Kidney glomerular epithelial cell (primary cell): ENCODE data around the gene CEBPA.
A peak's percentile ranks its signal among the peaks of the same experiment; 100 is the strongest.
"Not testable (repeated sequence)": the region's sequence is repeated elsewhere in the genome, so short reads cannot be mapped to it uniquely, and the experiment has no call there.

Source experiments
- DNase-seq: peaks from one replicate; lab custom pipeline; 2025; lab: John Stamatoyannopoulos, UW

The CEBPA gene

DNA sequence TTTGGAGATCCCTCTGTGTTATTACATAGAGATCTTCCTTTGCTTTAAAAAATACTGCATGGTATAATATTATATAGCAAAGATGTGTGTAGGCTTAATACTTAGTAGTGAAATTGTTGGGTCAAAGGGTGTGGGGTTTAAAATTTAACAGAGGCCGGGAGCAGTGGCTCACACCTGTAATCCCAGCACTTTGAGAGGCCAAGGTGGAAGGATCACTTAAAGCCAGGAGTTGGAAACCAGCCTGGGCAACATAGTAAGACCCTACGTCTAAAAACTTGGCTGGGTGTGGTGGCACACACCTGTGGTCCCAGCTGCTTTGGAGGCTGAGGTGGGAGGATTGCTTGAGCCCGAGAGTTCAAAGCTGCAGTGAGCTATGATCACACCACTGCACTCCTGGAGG is 22.3 kb upstream of the CEBPA start:
- DNase-seq: no peak

DNA sequence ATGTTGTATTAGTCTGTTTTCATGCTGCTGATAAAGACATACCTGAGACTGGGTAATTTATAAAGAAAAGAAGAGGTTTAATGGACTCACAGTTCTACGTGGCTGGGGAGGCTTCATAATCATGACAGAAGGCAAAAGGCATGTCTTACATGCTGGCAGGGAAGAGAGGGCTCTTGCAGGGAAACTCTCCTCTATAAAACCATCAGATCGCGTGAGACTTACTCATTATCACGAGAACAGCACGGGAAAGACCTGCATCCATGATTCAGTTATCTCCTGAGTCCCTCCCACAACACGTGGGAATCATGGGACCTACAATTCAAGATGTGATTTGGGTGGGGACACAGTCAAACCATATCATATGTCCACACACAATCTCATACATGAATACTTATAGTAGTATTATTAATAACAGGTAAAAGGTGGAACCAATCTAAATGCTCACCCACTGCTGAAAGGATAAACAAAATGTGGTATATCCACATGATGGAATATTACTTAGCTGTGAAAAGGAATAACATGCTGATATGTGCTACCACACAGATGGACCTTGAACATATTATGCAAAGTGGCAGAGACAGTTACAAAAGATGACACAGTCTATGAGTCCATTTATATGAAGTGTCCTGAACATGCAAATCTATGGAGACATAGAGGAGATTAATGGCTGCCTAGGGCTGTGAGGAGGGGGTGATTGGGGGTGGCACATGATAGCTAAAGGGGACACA is 20.9 kb upstream of the CEBPA start:
- no peak for DNase-seq

DNA sequence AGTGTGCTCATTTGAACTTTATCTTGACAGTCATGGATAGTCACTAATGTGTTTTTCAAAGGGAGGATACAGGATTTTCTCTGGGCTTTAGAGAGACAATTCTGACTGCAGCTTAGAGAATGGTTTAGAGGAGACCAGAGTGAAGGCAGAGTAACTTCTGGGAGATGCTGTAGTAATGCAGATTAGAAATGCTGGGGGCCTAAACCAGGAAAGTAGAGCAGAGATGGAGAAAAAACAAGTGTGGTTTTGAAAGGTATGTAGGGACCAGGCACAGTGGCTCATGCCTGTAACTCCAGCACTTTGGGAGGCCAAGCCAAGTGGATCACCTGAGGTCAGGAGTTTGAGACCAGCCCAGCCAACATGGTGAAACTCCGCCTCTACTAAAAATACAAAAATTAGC is 18.3 kb upstream of the CEBPA start:
- DNase-seq: no peak

DNA sequence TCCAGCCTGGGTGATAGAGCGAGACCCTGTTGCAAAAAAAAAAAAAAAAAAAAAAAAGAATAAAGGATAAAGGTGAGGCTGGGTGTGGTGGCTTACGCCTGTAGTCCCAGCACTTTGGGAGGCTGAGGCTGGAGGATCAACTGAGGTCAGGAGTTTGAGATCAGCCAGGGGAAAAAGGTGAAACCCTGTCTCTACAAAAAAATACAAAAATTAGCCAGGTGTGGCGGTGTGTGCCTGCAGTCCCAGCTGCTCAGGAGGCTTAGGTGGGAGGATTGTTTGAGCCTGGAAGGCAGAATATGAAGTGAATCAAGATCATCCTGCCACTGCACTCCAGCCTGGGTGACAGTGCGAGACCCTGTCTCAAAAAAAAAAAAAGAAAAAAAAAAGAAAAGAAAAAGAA is 15.7 kb upstream of the CEBPA start:
- DNase-seq: not testable (repeated sequence)

DNA sequence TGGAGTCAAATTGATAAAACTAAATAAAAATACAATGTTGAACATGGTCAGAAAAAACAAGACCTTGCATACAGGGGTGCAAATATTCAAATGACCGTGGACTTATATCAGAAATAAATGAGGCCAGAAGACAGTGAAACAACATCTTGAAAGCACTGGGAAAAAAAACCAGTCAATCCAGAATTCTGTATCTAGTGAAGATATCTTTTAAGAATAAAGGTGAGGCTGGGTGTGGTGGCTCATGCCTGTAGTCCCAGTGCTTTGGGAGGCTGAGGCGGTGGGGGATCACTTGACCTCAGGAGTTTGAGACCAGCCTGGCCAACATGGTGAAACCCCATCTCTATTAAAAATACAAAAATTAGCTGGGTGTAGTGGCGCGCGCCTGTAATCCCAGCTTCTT is 15.2 kb upstream of the CEBPA start:
- no peak for DNase-seq

DNA sequence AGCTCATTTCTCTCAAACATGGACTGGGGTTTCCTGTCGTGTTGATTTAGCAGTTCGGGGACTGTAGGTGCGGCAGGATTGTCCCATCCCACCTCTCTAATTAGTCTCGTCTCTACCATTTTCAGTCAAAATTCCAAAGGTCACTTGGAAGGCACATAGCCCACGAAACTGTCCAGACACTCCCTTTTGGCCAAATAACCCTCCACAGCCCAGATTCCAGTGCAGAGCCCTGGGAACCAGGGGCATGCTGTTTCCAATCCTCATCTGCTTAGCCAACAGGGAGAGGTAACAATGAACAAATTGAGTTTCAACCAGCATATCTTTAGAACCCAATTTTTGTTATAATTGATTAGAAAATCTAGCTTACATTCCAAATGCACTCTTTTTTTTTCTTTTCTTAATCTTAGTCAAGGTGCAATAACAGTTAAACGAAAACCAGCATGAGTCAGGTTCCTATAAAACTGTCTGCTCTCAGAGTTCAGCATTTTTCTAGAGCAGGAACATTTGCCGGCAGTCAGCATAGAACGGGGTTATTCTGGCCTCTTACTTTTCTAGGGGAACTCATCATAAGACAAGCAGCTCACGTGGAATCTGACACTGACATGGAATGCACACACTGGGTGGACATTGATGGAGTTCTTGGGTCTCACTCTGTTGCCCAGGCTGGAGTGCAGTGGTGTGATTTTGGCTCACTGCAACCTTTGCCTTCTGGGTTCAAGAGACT is 14.4 kb upstream of the CEBPA start:
- no peak for DNase-seq

DNA sequence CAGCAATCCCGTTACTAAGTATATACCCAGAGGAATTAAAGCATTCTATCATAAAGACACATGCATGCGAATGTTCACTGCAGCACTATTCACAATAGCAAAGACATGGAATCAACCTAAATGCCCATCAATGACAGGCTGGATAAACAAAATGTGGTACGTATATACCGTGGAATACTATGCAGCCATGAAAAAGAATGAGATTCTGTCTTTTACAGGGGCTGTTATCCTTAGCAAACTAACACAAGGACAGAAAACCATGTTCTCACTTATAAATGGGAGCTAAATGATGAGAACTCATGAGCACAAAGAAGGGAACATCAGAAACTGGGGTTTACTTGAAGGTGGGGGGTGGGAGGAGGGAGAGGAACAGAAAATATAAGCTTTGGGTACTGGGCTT is 10.5 kb upstream of the CEBPA start:
- DNase-seq: not testable (repeated sequence)

DNA sequence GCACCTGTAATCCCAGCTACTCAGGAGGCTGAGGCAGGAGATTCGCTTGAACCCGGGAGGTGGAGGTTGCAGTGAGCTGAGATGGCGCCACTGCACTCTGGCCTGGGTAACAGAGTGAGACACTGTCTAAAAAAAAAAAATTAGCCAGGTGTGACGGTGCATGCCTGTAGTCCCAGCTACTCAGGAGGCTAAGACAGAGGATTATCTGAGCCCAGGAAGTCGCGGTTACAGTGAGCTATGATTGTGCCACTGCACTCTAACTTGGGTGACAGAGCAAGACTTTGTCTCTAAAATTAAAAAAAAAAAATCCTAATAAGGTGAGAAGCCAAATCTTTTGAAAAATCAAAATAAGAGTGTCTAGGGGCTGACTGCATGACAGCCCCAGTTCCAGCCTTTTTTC is 9.7 kb upstream of the CEBPA start:
- no peak for DNase-seq

DNA sequence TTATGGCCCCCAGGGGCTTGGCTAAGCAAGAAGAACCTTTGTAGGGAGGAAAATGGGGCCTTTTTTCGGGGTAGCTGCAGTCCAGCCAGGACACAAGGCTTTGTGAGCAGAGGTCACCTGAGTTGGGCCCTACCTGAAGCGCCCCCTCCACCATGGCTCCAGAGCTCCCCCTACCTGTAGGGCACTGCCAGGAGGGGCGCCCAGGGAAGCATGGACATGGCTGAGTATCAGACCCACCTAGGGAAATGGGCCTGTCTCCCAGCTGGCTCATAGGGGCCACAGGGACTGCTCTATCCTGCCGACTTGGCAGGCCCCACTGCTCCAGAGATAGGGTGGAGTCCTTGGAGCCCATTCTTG is 9.0 kb upstream of the CEBPA start:
- no peak for DNase-seq

DNA sequence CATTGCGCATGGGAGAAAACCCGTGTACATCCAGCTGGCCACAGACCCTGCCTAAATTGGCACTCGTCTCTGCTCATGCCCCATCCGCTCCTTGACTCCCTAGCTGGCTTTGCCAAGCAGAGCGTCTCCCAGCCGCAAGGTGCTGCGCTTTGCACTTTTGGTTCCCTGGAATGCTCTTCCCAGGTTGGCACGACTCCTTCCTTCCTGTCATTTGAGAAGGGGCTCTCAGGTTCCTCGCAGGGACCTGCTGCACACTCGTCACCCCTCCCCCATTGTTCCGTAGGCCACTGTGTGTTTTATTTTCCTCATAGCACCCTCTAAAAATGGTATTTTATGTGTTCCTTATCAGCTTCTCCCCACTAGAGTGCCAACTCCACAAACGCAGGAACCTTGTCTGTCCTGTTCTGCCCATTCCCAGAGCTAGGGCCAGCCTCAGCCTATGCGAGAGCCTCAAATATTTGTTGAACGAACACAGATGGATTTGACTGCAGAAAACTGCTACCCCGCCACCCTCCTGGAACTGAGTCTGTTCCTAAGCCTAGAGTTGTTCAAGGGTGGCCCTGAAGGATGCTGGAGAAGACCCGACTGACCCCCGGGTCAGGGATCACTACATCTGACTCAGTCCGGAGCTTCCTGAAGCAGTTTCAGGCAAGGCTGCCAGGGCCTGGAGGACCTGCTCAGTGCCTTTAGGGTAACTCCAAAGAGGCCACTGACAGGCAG is 8.4 kb upstream of the CEBPA start:
- no peak for DNase-seq

DNA sequence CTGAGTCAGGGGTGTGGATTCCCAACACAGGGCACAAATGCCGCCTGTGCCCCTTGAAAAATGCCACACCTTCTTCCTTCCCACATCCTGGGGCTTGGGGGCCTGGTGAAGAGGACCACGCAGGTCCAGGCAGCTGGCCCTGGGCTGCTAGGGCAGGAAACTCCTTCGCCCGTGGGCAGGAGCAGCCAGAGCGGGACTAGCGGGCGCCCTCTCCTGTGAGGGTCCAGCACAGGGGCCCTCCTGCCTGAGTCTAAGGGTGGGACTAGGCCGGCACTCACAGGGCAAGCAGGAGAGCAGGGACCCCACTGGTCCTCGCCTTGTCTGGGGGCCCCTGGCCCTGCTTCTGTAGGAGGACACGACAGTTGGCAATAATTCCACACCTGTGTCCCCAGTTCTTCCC is 7.5 kb upstream of the CEBPA start:
- DNase-seq: no peak

DNA sequence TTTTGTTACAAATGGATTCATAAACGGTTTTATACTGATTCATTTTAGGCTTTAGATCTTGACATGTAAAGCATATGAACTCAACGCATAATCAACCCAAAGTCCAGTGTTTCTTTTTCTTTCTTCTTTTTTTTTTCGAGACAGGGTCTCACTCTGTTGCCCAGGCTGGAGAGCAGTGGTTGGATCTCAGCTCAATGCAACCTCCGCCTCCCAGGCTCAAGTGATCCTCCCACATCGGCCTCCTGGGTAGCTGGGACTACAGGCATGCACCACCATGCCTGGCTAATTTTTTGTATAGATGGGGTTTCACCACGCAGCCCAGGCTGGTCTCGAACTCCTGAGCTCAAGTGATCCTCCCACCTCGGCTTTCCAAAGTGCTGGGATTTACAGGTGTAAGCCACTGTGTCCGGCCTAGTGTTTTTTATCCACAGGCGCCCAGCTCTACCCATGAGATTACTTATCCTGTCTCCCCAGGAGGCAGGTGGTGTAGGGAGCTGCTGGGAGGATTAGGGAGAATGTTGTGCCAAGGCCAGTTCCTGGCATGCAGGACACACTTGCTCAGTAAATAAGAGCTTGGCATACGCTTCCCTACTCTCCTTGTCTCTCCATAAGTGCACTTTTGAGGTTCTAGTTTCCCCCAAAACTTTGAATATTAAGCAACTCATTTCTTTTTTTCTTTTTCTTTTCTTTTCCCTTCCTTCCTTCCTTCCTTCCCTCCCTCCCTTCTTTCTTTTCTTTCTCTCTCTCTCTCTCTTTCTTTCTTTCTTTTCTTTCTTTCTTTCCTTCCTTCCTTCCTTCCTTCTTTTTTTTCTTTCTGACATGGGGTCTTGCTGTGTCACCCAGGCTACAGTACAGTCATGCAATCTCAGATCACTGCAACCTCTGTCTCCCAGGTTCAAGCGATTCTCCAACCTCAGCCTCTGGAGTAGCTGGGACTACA is 4.8 kb upstream of the CEBPA start:
- no peak for DNase-seq

DNA sequence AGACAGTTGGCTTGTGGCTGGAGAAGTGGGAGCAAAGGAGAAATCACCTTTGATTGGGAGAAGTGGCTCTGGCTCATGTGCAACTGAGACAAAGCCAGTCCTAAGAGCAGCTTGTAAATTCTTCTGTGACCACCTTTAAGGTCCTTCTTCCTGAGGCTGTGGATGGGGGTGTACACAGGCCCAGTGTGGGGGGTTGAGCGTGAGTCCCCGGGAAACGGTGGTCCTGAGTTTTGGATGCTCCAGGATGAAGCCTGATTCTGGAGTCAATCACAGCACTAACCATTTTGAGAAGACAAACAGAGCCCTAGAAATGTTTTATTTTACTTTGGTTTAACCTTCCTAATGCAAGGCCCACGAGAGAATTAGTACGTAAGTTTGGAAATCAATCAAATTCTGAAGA is 3.9 kb upstream of the CEBPA start:
- no peak for DNase-seq

DNA sequence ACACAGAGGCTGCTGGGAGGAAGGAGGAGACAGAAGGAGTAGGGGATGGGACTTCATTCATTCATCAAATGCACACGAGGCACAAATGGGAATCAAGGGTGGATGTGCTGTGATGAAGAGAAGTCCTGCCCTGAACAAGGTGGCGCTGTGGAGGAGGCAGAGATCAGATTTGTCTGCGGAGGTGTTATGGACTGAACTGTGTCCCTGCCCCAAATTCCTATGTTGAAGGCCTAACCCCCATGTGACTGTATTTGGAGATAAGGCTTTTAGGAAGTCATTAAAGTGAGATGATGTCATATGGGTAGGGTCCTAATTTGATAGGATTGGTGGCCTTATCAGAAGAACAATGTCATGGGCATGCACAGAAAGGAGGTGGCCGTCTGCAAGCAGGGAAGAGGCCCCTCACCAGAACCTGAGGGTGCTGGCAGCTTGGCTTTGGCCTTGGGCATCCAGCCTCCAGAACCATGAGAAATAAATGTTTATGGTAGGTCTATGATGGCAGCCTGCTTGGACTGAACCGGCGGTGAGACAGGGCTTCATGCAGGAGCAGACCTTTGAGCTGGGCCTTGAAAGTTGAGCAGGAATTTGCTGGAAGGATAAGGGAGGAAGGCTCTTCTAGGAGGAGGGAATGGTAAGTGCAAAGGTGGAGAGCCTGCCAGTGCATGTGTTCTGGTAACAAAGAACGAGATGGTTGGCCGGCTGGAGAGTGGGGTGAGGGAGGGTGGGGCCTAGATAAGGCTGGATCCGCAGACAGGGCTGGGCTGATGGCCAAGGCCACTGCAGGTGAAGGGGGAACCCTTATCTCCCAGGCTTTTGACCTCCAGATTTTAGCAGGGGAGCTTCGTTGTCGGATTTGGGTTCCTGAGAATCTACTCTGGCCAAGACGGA is 2.7 kb upstream of the CEBPA start:
- DNase-seq: no peak

DNA sequence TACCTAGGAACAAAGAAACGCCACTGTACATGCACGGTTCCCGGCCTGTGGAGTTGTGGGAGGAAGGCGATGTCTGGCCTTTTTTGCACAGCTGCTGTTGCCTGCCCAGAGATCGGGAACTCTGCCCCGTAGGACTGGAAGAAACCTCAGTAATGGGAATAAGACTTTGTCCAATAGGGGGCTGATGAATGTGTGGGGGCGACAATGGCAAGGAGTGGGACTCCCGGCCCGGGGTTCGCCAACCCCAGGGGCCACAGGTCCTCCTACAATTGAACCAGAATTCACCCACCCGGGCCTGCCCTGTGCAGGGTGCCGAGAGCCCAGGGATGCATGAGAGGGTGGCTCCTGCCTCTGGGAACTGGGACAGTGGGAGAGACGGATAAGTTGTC is 2.0 kb upstream of the CEBPA start:
- DNase-seq: no peak

DNA sequence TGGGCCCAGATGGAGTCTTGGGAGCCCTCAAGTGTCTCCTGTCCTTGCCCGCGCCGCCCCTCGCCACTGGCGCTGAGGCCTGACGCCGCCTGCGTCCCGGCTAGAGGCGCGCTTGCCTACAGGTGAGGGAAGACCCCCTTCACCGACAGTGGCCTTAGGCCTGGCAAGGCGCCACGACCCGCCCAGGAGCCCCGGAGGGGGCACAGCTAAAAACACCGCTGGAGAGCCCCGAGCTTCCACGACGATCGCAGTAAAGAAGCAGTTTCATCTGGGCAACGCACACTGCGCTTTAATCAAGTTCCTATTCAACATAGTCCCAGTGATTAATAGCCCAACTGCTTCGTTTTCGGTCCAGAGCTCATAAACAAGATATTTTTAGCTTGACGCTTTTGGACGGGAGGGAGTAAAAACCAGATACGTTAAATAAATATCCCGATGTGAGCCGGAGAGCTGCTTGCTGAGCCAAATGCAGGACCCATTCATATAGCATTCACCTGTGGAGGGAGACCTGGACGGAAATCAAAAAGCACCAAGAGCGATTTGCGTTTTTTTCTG is 1.5 kb upstream of the CEBPA start:
- DNase-seq: no peak

DNA sequence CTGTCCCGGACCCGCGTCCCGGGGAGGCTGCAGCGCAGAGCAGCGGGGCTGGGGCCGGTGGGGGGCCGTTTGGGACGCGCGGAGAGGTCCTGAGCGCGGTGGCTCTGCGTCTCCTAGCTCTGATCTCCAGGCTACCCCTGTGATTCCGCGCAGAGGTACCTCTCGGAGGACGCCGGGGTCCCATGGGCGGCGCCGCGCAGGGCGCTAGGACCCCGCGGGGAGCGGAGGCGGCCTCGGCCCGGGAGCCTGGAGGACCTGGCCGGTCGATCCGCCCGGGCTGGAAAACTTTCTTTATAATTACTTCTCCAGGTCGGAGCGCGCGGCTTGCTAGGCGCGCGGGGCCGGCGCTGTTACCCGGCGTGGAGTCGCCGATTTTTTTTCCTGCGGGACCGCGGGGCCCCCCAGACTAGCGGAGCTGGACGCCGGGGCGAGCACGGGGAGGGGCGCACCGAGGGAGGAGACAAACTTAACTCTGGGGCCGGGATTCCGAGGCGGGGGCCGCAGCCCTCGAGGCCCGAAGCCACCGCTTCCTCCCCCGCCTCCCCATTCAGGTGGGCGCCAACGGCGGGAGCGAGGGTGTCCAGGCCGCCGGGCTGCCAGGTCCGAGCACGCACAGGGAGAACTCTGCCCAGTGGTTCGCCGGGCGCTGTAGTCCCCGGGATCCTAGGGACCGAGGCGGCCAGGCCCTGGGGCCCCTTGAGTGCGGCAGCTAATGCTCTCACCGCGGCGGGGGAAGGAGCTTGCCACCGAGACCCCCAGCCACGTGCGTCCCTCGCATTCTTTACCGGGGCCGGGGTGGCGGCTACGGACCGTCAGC is 848 bp upstream of the CEBPA start:
- peak; percentile 32 for DNase-seq

DNA sequence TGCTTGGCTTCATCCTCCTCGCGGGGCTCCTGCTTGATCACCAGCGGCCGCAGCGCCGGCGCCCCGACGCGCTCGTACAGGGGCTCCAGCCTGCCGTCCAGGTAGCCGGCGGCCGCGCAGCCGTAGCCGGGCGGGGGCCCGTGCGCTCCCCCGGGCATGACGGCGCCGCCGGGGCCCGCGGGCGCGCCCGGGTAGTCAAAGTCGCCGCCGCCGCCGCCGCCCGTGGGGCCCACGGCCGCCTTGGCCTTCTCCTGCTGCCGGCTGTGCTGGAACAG is 497 bp downstream of the CEBPA start:
- no peak for DNase-seq

DNA sequence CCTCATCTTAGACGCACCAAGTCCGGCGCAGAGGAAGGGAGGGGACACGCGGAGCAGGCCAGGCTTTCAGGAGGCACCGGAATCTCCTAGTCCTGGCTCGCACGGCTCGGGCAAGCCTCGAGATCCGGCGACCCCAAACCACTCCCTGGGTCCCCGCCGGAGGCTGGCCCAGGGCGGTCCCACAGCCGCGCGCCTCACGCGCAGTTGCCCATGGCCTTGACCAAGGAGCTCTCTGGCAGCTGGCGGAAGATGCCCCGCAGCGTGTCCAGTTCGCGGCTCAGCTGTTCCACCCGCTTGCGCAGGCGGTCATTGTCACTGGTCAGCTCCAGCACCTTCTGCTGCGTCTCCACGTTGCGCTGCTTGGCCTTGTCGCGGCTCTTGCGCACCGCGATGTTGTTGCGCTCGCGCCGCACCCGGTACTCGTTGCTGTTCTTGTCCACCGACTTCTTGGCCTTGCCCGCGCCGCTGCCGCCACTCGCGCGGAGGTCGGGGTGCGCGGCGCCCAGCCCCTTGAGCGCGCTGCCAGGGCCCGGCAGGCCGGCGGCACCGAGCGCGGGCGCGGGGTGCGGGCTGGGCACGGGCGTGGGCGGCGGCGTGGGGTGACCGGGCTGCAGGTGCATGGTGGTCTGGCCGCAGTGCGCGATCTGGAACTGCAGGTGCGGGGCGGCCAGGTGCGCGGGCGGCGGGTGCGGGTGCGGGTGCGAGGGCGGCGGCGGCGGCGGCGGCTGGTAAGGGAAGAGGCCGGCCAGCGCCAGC is 1.0 kb downstream of the CEBPA start:
- no peak for DNase-seq

DNA sequence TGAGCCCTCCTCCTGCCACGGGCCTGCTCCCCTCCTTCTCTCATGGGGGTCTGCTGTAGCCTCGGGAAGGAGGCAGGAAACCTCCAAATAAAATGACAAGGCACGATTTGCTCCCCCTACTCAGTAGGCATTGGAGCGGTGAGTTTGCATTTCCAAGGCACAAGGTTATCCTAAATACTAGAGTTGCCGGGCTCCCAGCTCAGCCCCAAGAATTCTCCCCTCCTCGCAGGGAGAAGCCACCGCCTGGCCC is 1.5 kb downstream of the CEBPA start:
- DNase-seq: no peak
